PFSK-1 (cell line): ENCODE measurements around the gene CFAP251.

Experiments
- FOXP2 ChIP-seq: optimal IDR thresholded peaks from 2 replicates; pipeline ENCODE3; 2011; ENCODE audit warnings: borderline replicate concordance, control low read depth, inconsistent platforms; ENCODE audit not compliant: insufficient read depth; ENCODE audit errors: extremely low read length, extremely low read depth
- POLR2AphosphoS5 ChIP-seq: IDR thresholded peaks from 2 replicates; pipeline ENCODE4 v1.6.1; 2012; ENCODE audit warnings: low read depth, mild to moderate bottlenecking, control low read depth, low read length, moderate library complexity
- SIN3A ChIP-seq: IDR thresholded peaks from 2 replicates; pipeline ENCODE4 v1.6.1; 2012; ENCODE audit warnings: mild to moderate bottlenecking, low read length, moderate library complexity, borderline replicate concordance; ENCODE audit not compliant: insufficient read depth
- TAF1 ChIP-seq: IDR thresholded peaks from 2 replicates; pipeline ENCODE4 v1.6.1; 2012; ENCODE audit warnings: low read length, control low read depth, borderline replicate concordance; ENCODE audit not compliant: insufficient read depth
- TF ChIP-seq, protein P1 (sequence below), 2 experiments: IDR thresholded peaks; 2 replicates each; pipeline versions ENCODE4 v1.6.1 to v1.8.0; 2011 to 2012; ENCODE audit warnings: low read depth in 2 of 2, low read length in 2 of 2, control low read depth in 1 of 2, inconsistent platforms in 1 of 2, mild to moderate bottlenecking in 1 of 2, moderate library complexity in 1 of 2; ENCODE audit not compliant: insufficient read depth in 1 of 2

The CFAP251 gene

GRCh38 chr12:122031342-122032216, 113.2 kb downstream of the CFAP251 start:
- no peak for TF ChIP-seq TAF1
- no peak for TF ChIP-seq POLR2AphosphoS5
- TF ChIP-seq SIN3A = no peak
- TF ChIP-seq, protein P1, sequence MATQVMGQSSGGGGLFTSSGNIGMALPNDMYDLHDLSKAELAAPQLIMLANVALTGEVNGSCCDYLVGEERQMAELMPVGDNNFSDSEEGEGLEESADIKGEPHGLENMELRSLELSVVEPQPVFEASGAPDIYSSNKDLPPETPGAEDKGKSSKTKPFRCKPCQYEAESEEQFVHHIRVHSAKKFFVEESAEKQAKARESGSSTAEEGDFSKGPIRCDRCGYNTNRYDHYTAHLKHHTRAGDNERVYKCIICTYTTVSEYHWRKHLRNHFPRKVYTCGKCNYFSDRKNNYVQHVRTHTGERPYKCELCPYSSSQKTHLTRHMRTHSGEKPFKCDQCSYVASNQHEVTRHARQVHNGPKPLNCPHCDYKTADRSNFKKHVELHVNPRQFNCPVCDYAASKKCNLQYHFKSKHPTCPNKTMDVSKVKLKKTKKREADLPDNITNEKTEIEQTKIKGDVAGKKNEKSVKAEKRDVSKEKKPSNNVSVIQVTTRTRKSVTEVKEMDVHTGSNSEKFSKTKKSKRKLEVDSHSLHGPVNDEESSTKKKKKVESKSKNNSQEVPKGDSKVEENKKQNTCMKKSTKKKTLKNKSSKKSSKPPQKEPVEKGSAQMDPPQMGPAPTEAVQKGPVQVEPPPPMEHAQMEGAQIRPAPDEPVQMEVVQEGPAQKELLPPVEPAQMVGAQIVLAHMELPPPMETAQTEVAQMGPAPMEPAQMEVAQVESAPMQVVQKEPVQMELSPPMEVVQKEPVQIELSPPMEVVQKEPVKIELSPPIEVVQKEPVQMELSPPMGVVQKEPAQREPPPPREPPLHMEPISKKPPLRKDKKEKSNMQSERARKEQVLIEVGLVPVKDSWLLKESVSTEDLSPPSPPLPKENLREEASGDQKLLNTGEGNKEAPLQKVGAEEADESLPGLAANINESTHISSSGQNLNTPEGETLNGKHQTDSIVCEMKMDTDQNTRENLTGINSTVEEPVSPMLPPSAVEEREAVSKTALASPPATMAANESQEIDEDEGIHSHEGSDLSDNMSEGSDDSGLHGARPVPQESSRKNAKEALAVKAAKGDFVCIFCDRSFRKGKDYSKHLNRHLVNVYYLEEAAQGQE (IDR thresholded peaks at IDR 0.05; ENCODE audit: insufficient read depth in 1 of 2, low read depth in 2 of 2, low read length in 2 of 2) = no peak
- peak; percentile 42 for TF ChIP-seq FOXP2

GRCh38 chr12:122032580-122032979, 114.2 kb downstream of the CFAP251 start:
- no peak for TF ChIP-seq TAF1
- TF ChIP-seq, protein P1 (IDR thresholded peaks at IDR 0.05; ENCODE audit: insufficient read depth in 1 of 2, low read depth in 2 of 2, low read length in 2 of 2) = no peak
- TF ChIP-seq FOXP2 = no peak
- no peak for TF ChIP-seq POLR2AphosphoS5
- TF ChIP-seq SIN3A = no peak

GRCh38 chr12:122035292-122035691, 116.9 kb downstream of the CFAP251 start:
- TF ChIP-seq FOXP2 (no peak), SIN3A (no peak), POLR2AphosphoS5 (no peak), TAF1 (no peak)
- TF ChIP-seq, protein P1 (IDR thresholded peaks at IDR 0.05; ENCODE audit: insufficient read depth in 1 of 2, low read depth in 2 of 2, low read length in 2 of 2) = no peak

DNA sequence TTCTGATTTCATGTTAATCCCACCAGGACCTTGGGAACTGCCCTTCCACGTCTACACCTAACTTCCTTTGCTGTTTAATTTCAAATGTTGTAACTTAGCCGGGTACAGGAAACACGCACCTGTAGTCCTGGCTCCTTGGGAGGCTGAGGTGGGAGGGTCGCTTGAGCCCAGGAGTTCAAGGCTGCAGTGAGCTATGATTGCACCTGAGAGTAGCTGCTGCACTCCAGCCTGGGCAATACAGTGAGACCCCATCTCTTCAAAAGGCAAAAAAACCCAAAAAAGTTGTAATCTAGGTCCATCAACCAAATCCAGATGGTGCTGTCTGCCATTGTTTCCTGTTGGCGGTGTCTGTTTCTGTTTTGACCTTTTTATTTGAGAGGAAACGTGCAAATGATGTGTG, 117.8 kb downstream of the CFAP251 start:
- TF ChIP-seq SIN3A = no peak
- TF ChIP-seq, protein P1 (IDR thresholded peaks at IDR 0.05; ENCODE audit: insufficient read depth in 1 of 2, low read depth in 2 of 2, low read length in 2 of 2) = no peak
- TF ChIP-seq POLR2AphosphoS5 = no peak
- TF ChIP-seq TAF1 = no peak
- TF ChIP-seq FOXP2 = no peak
